NCI-H69 (cell line): ENCODE results near the gene CFAP97D2.

Experiments
- DNase-seq: peaks from one replicate; lab custom pipeline; 2025; lab: John Stamatoyannopoulos, UW

CFAP97D2 gene

GRCh38 chr13:114199954-114200353 is 20.9 kb downstream of the CFAP97D2 start:
- DNase-seq, result no peak

GRCh38 chr13:114200399-114200911 is 21.4 kb downstream of the CFAP97D2 start:
- DNase-seq, result no peak

- DNase-seq, result no peak
These were observed 23.5 kb downstream of the CFAP97D2 start for GRCh38 chr13:114202581-114202980.

- no peak for DNase-seq
These were observed 24.5 kb downstream of the CFAP97D2 start for GRCh38 chr13:114203536-114203935.

GRCh38 chr13:114204894-114205293 is 25.8 kb downstream of the CFAP97D2 start:
- no peak for DNase-seq

- no peak for DNase-seq
These were observed 29.1 kb downstream of the CFAP97D2 start for GRCh38 chr13:114208134-114208533.

- peak; percentile 39 for DNase-seq
These were observed 32.5 kb downstream of the CFAP97D2 start for GRCh38 chr13:114211446-114212157.

- DNase-seq, result no peak
These were observed 33.1 kb downstream of the CFAP97D2 start for GRCh38 chr13:114212158-114212495.

GRCh38 chr13:114213980-114214379 is 34.9 kb downstream of the CFAP97D2 start:
- DNase-seq, result no peak

- DNase-seq, result no peak
These were observed 40.3 kb downstream of the CFAP97D2 start for GRCh38 chr13:114219392-114219791.

- DNase-seq, result peak; percentile 21
These were observed 43.5 kb downstream of the CFAP97D2 start for GRCh38 chr13:114222461-114222968.

- no peak for DNase-seq
These were observed 45.1 kb downstream of the CFAP97D2 start for GRCh38 chr13:114224201-114224600.

GRCh38 chr13:114225610-114226009 is 46.6 kb downstream of the CFAP97D2 start:
- DNase-seq, result no peak

- DNase-seq, result no peak
These were observed 47.0 kb downstream of the CFAP97D2 start for GRCh38 chr13:114226088-114226487.

GRCh38 chr13:114226699-114227323 is 47.8 kb downstream of the CFAP97D2 start:
- DNase-seq, result peak; percentile 84

- DNase-seq, result no peak
These were observed 48.5 kb downstream of the CFAP97D2 start for GRCh38 chr13:114227528-114227927.

GRCh38 chr13:114228176-114228575 is 49.1 kb downstream of the CFAP97D2 start:
- DNase-seq, result no peak

GRCh38 chr13:114229506-114229905 is 50.4 kb downstream of the CFAP97D2 start:
- no peak for DNase-seq

GRCh38 chr13:114230117-114230516 is 51.1 kb downstream of the CFAP97D2 start:
- peak; percentile 69 for DNase-seq

- DNase-seq, result no peak
These were observed 51.5 kb downstream of the CFAP97D2 start for GRCh38 chr13:114230575-114230974.

GRCh38 chr13:114231886-114232285 is 52.8 kb downstream of the CFAP97D2 start:
- DNase-seq, result no peak

- no peak for DNase-seq
These were observed 55.2 kb downstream of the CFAP97D2 start for GRCh38 chr13:114234266-114234644.

- peak; percentile 99 for DNase-seq
These were observed 55.8 kb downstream of the CFAP97D2 start, which contains the start of gene CDC16 for GRCh38 chr13:114234645-114235421. Gene CDC16 (plus strand): TSS chr13:114234897. CDS start chr13:114235085, 188 bp downstream.
